Measurements from ENCODE around the gene PNMA1. TPM values are rescaled to one million over a fixed set of nuclear protein-coding genes. Genes with fewer than 3 reads are reported as not detected.

PNMA1 gene, protein sequence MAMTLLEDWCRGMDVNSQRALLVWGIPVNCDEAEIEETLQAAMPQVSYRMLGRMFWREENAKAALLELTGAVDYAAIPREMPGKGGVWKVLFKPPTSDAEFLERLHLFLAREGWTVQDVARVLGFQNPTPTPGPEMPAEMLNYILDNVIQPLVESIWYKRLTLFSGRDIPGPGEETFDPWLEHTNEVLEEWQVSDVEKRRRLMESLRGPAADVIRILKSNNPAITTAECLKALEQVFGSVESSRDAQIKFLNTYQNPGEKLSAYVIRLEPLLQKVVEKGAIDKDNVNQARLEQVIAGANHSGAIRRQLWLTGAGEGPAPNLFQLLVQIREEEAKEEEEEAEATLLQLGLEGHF
- 56.7 to 67.3 TPM (median 58.8 TPM) in 5 replicates for total RNA-seq (2022; extraction: Qiagen RNA extraction)

DNA sequence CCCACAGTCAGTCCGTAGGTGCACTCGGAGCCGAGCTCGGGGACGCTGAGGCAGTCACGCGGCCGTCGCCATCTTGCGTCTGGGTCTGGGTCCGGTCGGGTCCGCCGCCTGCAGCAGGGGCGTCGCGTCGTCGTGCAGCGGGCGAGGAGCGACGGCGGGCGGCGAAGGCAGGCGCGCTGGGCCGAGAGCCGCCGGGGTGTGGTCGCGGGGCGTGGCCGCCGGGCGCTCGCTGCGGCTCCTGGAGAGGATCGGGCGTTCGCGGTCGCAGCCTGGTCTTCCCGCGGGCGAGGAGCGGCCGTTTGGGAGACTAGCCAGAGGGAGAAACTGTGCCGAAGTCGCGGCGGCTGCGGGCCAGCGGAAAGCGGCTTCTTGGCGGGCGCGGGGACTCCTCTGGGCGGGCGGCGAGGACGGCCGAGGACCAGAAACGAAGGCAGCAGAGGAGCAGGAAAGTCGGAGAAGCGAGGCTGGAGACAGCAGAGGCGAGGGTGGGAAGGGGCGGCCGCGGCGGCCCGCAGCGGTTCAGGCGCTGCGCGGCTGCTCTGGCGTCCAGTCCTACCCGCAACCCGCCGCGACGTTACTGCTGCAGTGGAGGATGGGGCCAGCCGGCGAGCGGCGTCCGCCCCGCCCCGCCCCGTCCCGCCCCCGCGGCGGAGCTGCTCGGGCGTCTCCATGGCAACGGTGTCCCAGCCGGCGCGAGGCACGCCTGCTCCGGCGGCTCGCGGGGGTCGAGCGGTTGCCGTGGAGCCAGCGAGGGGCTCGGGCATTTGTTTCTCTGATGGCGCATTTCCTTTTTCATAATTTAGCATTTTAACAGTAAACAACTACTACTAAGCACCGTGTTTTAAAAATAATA, at the start of gene PNMA1:
PNMA1 (minus strand) TSS at position 582 of the 853 bp plus-strand sequence. CDS start 745 bp downstream, outside the sequence.

Other genes starting within 250 kb of the PNMA1 start
- gene RIOX1, start 223.5 kb downstream of the PNMA1 start, total RNA-seq (2022; extraction: Qiagen RNA extraction): 21.2 to 27.0 TPM (median 26.1 TPM) in 5 replicates
- 5.6 to 8.6 TPM (median 7.4 TPM) in 5 replicates for gene ACOT1, start 177.2 kb downstream of the PNMA1 start, total RNA-seq (2022; extraction: Qiagen RNA extraction)
- 0.05 to 0.12 TPM in 2 of 5 replicates, not detected in the others for gene HEATR4, start 155.4 kb downstream of the PNMA1 start, total RNA-seq (2022; extraction: Qiagen RNA extraction)
- 42.3 to 53.1 TPM (median 51.7 TPM) in 5 replicates for gene ACOT2, start 145.2 kb downstream of the PNMA1 start, total RNA-seq (2022; extraction: Qiagen RNA extraction)
- gene ACOT4, start 122.5 kb downstream of the PNMA1 start, total RNA-seq (2022; extraction: Qiagen RNA extraction): 1.9 to 2.4 TPM (median 2.0 TPM) in 5 replicates
- gene ACOT6, start 101.9 kb downstream of the PNMA1 start, total RNA-seq (2022; extraction: Qiagen RNA extraction): not detected in 5 replicates
- gene DNAL1, start 69.4 kb downstream of the PNMA1 start, total RNA-seq (2022; extraction: Qiagen RNA extraction): 8.8 to 12.5 TPM (median 10.4 TPM) in 5 replicates
- gene PTGR2, start 137.4 kb upstream of the PNMA1 start, total RNA-seq (2022; extraction: Qiagen RNA extraction): 7.8 to 11.0 TPM (median 8.1 TPM) in 5 replicates
- gene ZNF410, start 172.5 kb upstream of the PNMA1 start, total RNA-seq (2022; extraction: Qiagen RNA extraction): 40.4 to 57.3 TPM (median 42.4 TPM) in 5 replicates
- 1.5 to 2.0 TPM (median 1.7 TPM) in 5 replicates for gene FAM161B, start 235.7 kb upstream of the PNMA1 start, total RNA-seq (2022; extraction: Qiagen RNA extraction)
- gene COQ6, start 235.9 kb upstream of the PNMA1 start, total RNA-seq (2022; extraction: Qiagen RNA extraction): 26.2 to 29.2 TPM (median 27.5 TPM) in 5 replicates

Measured in A549 treated with CORT108297 at 1 μM for 4 hours (cell line).